Thymus (tissue), 11 donors: Measurements from ENCODE around the gene BICD1. TPM values are rescaled to one million over a fixed set of nuclear protein-coding genes. Genes with fewer than 3 reads are reported as not detected.

Source experiments
- DNase-seq, 9 donors: peaks; one replicate each; pipeline ENCODE4 v3.0.0-alpha.2; 2013; ENCODE audit warnings: low spot score in 9 of 9, low read depth in 6 of 9, missing footprints in 1 of 9
- H3K27ac ChIP-seq, 2 donors: one replicate each; pipeline ENCODE4 v1.5.1; 2013; ENCODE audit warnings: control low read depth in 1 of 2, low read depth in 1 of 2, low read length in 1 of 2, mild to moderate bottlenecking in 1 of 2, moderate library complexity in 1 of 2
- H3K27me3 ChIP-seq, 2 donors: one replicate each; pipeline ENCODE4 v1.5.1; 2013; ENCODE audit warnings: low read length in 1 of 2; ENCODE audit not compliant: control insufficient read depth in 2 of 2, insufficient read depth in 1 of 2
- H3K36me3 ChIP-seq, 2 donors: one replicate each; pipeline ENCODE4 v1.5.1; 2013; ENCODE audit warnings: low read length in 1 of 2, mild to moderate bottlenecking in 1 of 2, moderate library complexity in 1 of 2; ENCODE audit not compliant: control insufficient read depth in 2 of 2, insufficient read depth in 2 of 2
- H3K4me1 ChIP-seq, 2 donors: one replicate each; pipeline ENCODE4 v1.5.1; 2013; ENCODE audit warnings: low read length in 2 of 2; ENCODE audit not compliant: control insufficient read depth in 2 of 2, insufficient read depth in 2 of 2
- H3K4me3 ChIP-seq, 2 donors: one replicate each; pipeline ENCODE4 v1.5.1; 2013; ENCODE audit warnings: low read length in 2 of 2, control low read depth in 1 of 2, mild to moderate bottlenecking in 1 of 2
- H3K9me3 ChIP-seq, 2 donors: one replicate each; pipeline ENCODE4 v1.5.1; 2013; ENCODE audit warnings: low read length in 1 of 2, mild to moderate bottlenecking in 1 of 2; ENCODE audit not compliant: control insufficient read depth in 2 of 2, insufficient read depth in 1 of 2
- WGBS: extraction: QIAGEN DNeasy Blood & Tissue Kit; methylation state at CpG from one replicate; pipeline ENCODE4 v1.1.7; 2013; 5-methylcytosine and 5-hydroxymethylcytosine counted together
- polyA plus RNA-seq: library from polyadenylated mRNA; stranded (reverse); fragments of 200-250 nt; gene quantifications from one replicate; pipeline ENCODE4 v1.2.3, GENCODE V29; 2013
- total RNA-seq: library from RNA; stranded (reverse); fragments of 120-200 nt; gene quantifications from one replicate; pipeline ENCODE4 v1.2.4, GENCODE V29; 2013
- donor health status: healthy.

Gene BICD1
- total and polyA plus RNA-seq, 2 donors, result 5.5 to 12.1 TPM

DNA sequence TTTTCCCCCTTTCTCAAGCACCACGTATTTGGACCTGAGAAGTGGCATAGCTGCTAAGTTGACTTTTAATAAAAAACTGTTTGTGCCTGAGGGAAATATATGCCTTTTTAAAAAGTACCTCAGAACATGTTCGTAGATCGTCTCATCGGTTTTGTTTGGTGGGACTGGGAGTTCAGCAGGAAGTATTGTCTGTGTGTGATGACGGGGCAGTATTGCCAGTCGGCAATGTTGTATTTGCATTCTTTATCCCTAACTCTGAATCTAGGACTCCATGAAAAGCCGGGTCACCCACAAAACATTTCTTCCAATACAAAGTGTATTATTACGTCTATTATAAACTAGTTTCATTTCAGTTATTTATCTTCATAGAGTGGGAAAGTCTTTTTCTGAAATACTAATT lies 273.0 kb downstream of the BICD1 start:
- H3K4me1 ChIP-seq, result no peaks in the 10 kb centered on the region
- WGBS, result 95% methylated on average over 8 of the region's 8 CpGs
- H3K27ac ChIP-seq, result no peak overlapping the region
- H3K36me3 ChIP-seq, result no peaks in the 10 kb centered on the region
- no peaks in the 10 kb centered on the region for H3K9me3 ChIP-seq
- no peaks in the 10 kb centered on the region for H3K27me3 ChIP-seq
- no peak overlapping the region for H3K4me3 ChIP-seq
- DNase-seq, result no peak

DNA sequence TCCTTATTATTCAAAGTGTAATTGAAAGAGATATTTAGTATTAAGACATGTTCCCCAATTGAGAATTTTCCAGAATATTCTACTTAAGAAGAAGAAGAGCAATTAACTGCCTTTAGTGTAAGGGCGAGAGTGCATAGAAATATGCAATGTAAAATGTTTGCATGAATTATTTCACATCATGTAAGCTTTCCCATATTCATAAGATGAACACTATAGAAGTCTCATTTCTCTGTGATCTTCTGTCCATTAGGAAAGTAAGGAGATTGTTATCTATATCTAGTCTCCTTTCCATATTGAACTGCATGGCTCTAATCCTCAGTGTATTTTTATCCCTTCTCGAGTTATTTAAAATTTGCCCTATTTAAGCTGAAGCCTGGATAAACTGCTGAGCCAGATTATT lies 275.6 kb downstream of the BICD1 start:
- H3K9me3 ChIP-seq, result no peaks in the 10 kb centered on the region
- no peaks in the 10 kb centered on the region for H3K36me3 ChIP-seq
- H3K27me3 ChIP-seq, result no peaks in the 10 kb centered on the region
- H3K4me1 ChIP-seq, result no peaks in the 10 kb centered on the region
- no peak overlapping the region for H3K4me3 ChIP-seq
- WGBS, result 95% methylated on average over 2 of the region's 2 CpGs
- no peak for DNase-seq
- H3K27ac ChIP-seq, result no peak overlapping the region

DNA sequence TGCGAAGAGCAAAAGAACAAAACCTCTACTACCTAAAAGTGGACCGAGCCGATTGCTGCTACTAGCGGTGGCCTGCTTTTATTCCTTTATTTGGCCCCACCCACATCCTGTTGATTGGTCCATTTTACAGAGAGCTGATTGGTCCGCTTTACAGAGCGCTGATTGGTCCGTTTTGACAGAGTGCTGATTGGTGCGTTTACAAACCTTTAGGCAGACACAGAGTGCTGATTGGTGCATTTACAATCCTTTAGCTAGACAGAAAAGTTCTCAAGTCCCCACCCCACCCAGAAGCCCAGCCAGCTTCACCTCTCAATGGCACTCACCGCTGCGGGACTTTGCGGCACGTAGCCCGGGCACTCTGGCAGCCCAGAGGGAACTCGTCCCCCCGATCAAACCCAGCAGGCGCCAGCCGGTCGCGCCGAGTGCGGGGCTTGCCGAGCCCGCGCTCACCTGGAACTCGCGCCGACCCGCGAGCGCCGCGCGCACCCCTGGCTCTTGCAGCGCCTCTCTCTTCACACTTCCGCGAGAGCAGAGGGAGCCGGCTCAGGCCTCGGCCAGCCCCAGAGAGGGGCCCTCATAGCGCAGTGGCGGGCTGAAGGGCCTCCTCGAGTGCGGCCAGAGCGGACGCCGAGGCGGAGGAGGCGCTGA lies 284.0 kb downstream of the BICD1 start:
- DNase-seq, result peak in 4 of 9 donors; percentile 2 to 53 (median 38)
- H3K4me3 ChIP-seq, result peak overlapping the region; percentile 6 to 23
- H3K27ac ChIP-seq, result no peak overlapping the region
- 41% methylated on average over 47 of the region's 47 CpGs for WGBS
- no peaks in the 10 kb centered on the region for H3K4me1 ChIP-seq
- no peaks in the 10 kb centered on the region for H3K36me3 ChIP-seq
- peaks cover 0 to 12% of the 10 kb centered on the region in 2 donors for H3K9me3 ChIP-seq
- peaks cover 0 to 4% of the 10 kb centered on the region in 2 donors for H3K27me3 ChIP-seq

GRCh38 chr12:32395026-32395425 lies 288.4 kb downstream of the BICD1 start:
- Histone ChIP-seq H3K9me3 (peaks cover 0 to 8% of the 10 kb centered on the region in 2 donors), H3K27me3 (peaks cover 8 to 32% of the 10 kb centered on the region in 2 donors), H3K4me1 (peaks cover 3 to 7% of the 10 kb centered on the region in 2 donors), H3K36me3 (no peaks in the 10 kb centered on the region), H3K4me3 (no peak overlapping the region), H3K27ac (no peak overlapping the region)
- no peak for DNase-seq

GRCh38 chr12:32397696-32398095 lies 291.0 kb downstream of the BICD1 start:
- H3K27ac ChIP-seq, result no peak overlapping the region
- WGBS, result 63% methylated on average over 4 of the region's 4 CpGs
- no peaks in the 10 kb centered on the region for H3K9me3 ChIP-seq
- peaks cover 3 to 9% of the 10 kb centered on the region in 2 donors for H3K4me1 ChIP-seq
- no peak overlapping the region for H3K4me3 ChIP-seq
- H3K27me3 ChIP-seq, result peaks cover 8 to 52% of the 10 kb centered on the region in 2 donors
- H3K36me3 ChIP-seq, result no peaks in the 10 kb centered on the region
- DNase-seq, result no peak

DNA sequence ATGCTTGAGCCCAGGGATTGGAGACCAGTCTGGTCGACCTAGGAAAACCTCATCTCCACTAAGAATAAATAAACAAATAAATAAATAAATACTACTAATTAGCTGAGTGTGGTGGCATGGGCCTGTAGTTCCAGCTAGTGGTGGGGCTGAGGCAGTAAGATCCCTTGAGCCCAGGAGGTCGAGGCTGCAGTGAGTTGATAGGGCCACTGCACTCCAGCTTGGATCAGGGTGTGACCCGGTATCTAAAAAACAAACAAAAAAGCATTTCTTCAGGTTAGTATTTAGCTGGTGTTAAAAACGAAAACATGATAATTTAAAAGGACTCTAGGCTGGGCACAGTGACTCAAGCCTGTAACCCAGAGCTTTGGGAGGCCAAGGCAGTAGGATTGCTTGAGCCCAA lies 291.5 kb downstream of the BICD1 start:
- H3K9me3 ChIP-seq, result no peaks in the 10 kb centered on the region
- H3K36me3 ChIP-seq, result no peaks in the 10 kb centered on the region
- H3K4me3 ChIP-seq, result no peak overlapping the region
- no peak overlapping the region for H3K27ac ChIP-seq
- H3K27me3 ChIP-seq, result peaks cover 8 to 52% of the 10 kb centered on the region in 2 donors
- peaks cover 3 to 9% of the 10 kb centered on the region in 2 donors for H3K4me1 ChIP-seq
- DNase-seq, result no peak
- WGBS, result 98% methylated on average over 4 of the region's 4 CpGs

DNA sequence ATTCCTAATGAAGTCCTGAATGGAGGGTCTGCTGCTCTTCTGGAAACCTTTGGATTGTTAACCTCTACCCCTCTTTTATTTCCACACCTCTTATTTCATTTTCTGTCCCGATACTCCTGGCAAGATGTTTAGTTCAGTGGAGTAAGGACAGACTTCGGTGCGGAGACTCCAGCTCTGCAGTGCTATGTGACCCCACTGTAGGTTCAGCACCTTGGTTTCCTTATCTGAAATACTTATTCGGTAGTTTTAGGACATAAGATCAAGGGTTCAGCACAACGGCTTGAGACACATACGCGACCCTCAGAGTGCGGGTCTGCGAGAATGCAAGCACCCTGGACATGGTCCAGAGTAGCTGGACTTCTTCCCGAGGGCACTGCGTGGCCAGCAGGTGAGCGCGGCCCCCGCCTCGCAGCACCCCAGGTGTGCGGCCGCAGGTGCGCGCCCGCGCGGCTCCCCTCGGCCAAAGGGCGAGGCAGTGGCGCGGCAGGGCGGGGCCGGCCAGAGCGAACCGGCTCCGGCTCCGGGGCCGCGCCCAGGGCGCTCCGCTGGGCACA lies 292.2 kb downstream of the BICD1 start:
- WGBS, result 5% methylated on average over 36 of the region's 36 CpGs
- peak in 1 of 9 donors; percentile 9 for DNase-seq
- H3K4me3 ChIP-seq, result peak overlapping the region in 1 of 2 donors; percentile 56
- no peaks in the 10 kb centered on the region for H3K9me3 ChIP-seq
- no peak overlapping the region for H3K27ac ChIP-seq
- no peaks in the 10 kb centered on the region for H3K36me3 ChIP-seq
- H3K4me1 ChIP-seq, result peaks cover 3 to 9% of the 10 kb centered on the region in 2 donors
- H3K27me3 ChIP-seq, result peaks cover 8 to 54% of the 10 kb centered on the region in 2 donors

DNA sequence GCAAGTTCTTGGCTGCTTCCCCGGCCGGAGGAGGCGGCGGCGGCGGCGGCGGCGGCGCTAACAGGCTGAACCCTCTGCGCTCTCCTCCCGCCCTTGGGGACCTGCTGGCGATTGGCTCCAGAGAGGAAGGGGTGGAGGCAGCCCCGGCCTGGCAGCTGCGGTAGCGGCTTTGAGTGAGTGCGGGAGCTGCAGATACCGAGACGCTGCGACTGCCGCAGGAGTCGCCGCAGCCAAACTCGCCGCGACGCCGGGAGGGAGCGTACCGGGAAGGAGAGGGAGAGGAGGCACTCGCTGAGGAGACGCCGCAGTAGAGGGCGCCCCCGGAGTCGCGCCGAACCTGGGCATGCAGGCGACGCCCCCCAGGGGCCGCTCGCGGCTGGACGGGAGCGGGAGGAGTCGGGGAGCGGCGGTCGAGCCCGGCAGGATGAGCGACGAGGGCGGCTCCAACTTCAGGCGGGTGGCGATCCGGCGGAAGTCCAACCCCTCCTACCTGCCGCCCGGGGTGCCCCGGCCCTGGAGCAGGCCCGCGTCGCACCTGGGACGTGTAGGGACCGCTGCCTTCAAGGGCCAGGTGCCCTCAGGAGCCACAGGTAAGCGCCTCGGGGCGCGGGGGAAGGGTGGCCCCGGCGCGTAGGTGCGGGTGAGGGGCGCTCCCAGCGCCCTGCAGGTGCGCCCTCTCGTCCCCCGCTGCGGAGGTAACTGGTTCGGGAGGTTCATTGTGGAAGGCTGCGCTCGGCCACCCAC lies 292.9 kb downstream of the BICD1 start, which contains the start of gene FGD4:
Gene FGD4 (plus strand): TSS at position 189 of the 744 bp plus-strand sequence.
- peak within 1 kb of the TSS; percentile 48 to 56 for H3K4me3 ChIP-seq
- WGBS, result under 1% methylated on average over 82 of the region's 82 CpGs
- peak in 8 of 9 donors; percentile 8 to 70 (median 44) for DNase-seq
- H3K27ac ChIP-seq, result no peak within 1 kb of the TSS
- H3K27me3 ChIP-seq, result peaks cover 8 to 54% of the 10 kb centered on the region in 2 donors
- H3K4me1 ChIP-seq, result peaks cover 3 to 9% of the 10 kb centered on the region in 2 donors
- no peaks in the 10 kb centered on the region for H3K36me3 ChIP-seq
- no peaks in the 10 kb centered on the region for H3K9me3 ChIP-seq

GRCh38 chr12:32400114-32400672 lies 293.5 kb downstream of the BICD1 start:
- DNase-seq, result peak in 1 of 9 donors; percentile 12
- H3K36me3 ChIP-seq, result no peaks in the 10 kb centered on the region
- peaks cover 3 to 9% of the 10 kb centered on the region in 2 donors for H3K4me1 ChIP-seq
- H3K27ac ChIP-seq, result no peak overlapping the region
- H3K4me3 ChIP-seq, result peak overlapping the region; percentile 48 to 56
- H3K27me3 ChIP-seq, result peaks cover 8 to 54% of the 10 kb centered on the region in 2 donors
- no peaks in the 10 kb centered on the region for H3K9me3 ChIP-seq
- WGBS, result 36% methylated on average over 15 of the region's 15 CpGs
